CD14-positive monocyte (primary cell): ENCODE measurements around the gene SEC24C. TPM values are rescaled to one million over a fixed set of nuclear protein-coding genes. Genes with fewer than 3 reads are reported as not detected.

Experiments used
- DNase-seq, 3 donors: peaks; one replicate each; pipeline ENCODE4 v3.0.0-alpha.2; 2011 to 2022
- H2AFZ ChIP-seq: 2 replicates; pipeline ENCODE4 v1.6.0; 2012; ENCODE audit warnings: mild to moderate bottlenecking, low read depth, low read length, inconsistent platforms; ENCODE audit not compliant: insufficient read depth, poor library complexity, severe bottlenecking
- H3K27ac ChIP-seq, 2 donors: 1 replicate in 1 of 2; 2 replicates in 1 of 2; pipeline ENCODE4 v1.5.1; 2012 to 2013; ENCODE audit warnings: low read length in 2 of 2, control low read depth in 1 of 2, inconsistent platforms in 1 of 2, low read depth in 1 of 2, mild to moderate bottlenecking in 1 of 2
- H3K27me3 ChIP-seq, 2 donors: one replicate each; pipeline versions ENCODE4 v1.6.0 to v1.6.1; 2011 to 2013; ENCODE audit warnings: low read length in 2 of 2; ENCODE audit not compliant: control insufficient read depth in 2 of 2, insufficient read depth in 2 of 2
- H3K36me3 ChIP-seq, 2 donors: replicated peaks in 1 of 2; 1 replicate in 1 of 2; 2 replicates in 1 of 2; pipeline versions ENCODE4 v1.5.1 to v1.6.1; 2012 to 2013; ENCODE audit warnings: low read length in 2 of 2, control low read depth in 1 of 2, inconsistent platforms in 1 of 2, mild to moderate bottlenecking in 1 of 2; ENCODE audit not compliant: insufficient read depth in 2 of 2, control insufficient read depth in 1 of 2
- H3K4me1 ChIP-seq, 2 donors: 1 replicate in 1 of 2; 2 replicates in 1 of 2; pipeline versions ENCODE4 v1.5.1 to v1.6.1; 2012 to 2013; ENCODE audit warnings: low read length in 2 of 2, control low read depth in 1 of 2, inconsistent platforms in 1 of 2, mild to moderate bottlenecking in 1 of 2, moderate library complexity in 1 of 2; ENCODE audit not compliant: insufficient read depth in 2 of 2, control insufficient read depth in 1 of 2
- H3K4me2 ChIP-seq: replicated peaks from 2 replicates; pipeline ENCODE3; 2012; ENCODE audit warnings: low read length, moderate library complexity, mild to moderate bottlenecking; ENCODE audit not compliant: poor library complexity, severe bottlenecking; ENCODE audit errors: extremely low read depth
- H3K4me3 ChIP-seq, 3 experiments: fragments of 200-600 bp in 1 of 3; sonication (generic) in 1 of 3; replicated peaks in 1 of 3; 1 replicate in 2 of 3; 2 replicates in 1 of 3; pipeline ENCODE4 v1.5.1; 2011 to 2013; ENCODE audit warnings: low read length in 3 of 3, mild to moderate bottlenecking in 3 of 3, control low read depth in 2 of 3, low read depth in 2 of 3, inconsistent platforms in 1 of 3, moderate library complexity in 1 of 3
- H3K79me2 ChIP-seq: 2 replicates; pipeline ENCODE4 v1.6.0; 2012; ENCODE audit warnings: mild to moderate bottlenecking, control low read depth, inconsistent platforms, low read length, moderate library complexity; ENCODE audit not compliant: insufficient read depth
- H3K9ac ChIP-seq: 2 replicates; pipeline ENCODE4 v1.6.0; 2017; ENCODE audit warnings: low read length, mild to moderate bottlenecking; ENCODE audit not compliant: insufficient read depth, poor library complexity, severe bottlenecking
- H3K9me3 ChIP-seq, 2 donors: replicated peaks in 1 of 2; 1 replicate in 1 of 2; 2 replicates in 1 of 2; pipeline versions ENCODE4 v1.5.1 to v1.6.1; 2012 to 2013; ENCODE audit warnings: low read length in 2 of 2, control low read depth in 1 of 2; ENCODE audit not compliant: control insufficient read depth in 1 of 2, insufficient read depth in 1 of 2
- H4K20me1 ChIP-seq: 2 replicates; pipeline ENCODE4 v1.6.0; 2012; ENCODE audit warnings: mild to moderate bottlenecking, low read length, control low read depth, moderate library complexity; ENCODE audit not compliant: insufficient read depth
- H3K27ac Mint-ChIP-seq, 7 donors: one replicate each; pipeline ENCODE4 v1.8.0; 2020; ENCODE audit warnings: mild to moderate bottlenecking in 7 of 7, mixed read lengths in 7 of 7, moderate library complexity in 6 of 7, inconsistent platforms in 2 of 7
- H3K27me3 Mint-ChIP-seq, 3 donors: one replicate each; pipeline ENCODE4 v1.8.0; 2021 to 2022; ENCODE audit warnings: low read depth in 3 of 3, mild to moderate bottlenecking in 3 of 3, mixed read lengths in 3 of 3, moderate library complexity in 3 of 3, inconsistent platforms in 1 of 3
- H3K36me3 Mint-ChIP-seq, 2 donors: one replicate each; pipeline ENCODE4 v1.8.0; 2020; ENCODE audit warnings: mixed read lengths in 2 of 2, inconsistent platforms in 1 of 2, mild to moderate bottlenecking in 1 of 2
- H3K4me1 Mint-ChIP-seq: one replicate; pipeline ENCODE4 v1.8.0; 2020; ENCODE audit warnings: mild to moderate bottlenecking, mixed read lengths
- H3K4me3 Mint-ChIP-seq, 2 donors: one replicate each; pipeline ENCODE4 v1.8.0; 2020; ENCODE audit warnings: mild to moderate bottlenecking in 2 of 2, mixed read lengths in 2 of 2, moderate library complexity in 1 of 2
- H3K9me3 Mint-ChIP-seq, 7 donors: one replicate each; pipeline ENCODE4 v1.8.0; 2020 to 2022; ENCODE audit warnings: mixed read lengths in 7 of 7, mild to moderate bottlenecking in 6 of 7, moderate library complexity in 6 of 7, inconsistent platforms in 2 of 7
- CTCF ChIP-seq: fragments of 200-600 bp; IDR thresholded peaks from one replicate; pipeline ENCODE4 v1.8.0; 2022; ENCODE audit warnings: antibody characterized with exemption, mild to moderate bottlenecking
- WGBS: methylation state at CpG from one replicate; pipeline ENCODE4 v1.1.5; 2013; ENCODE audit warnings: missing lambda C conversion rate; ENCODE audit not compliant: insufficient coverage; 5-methylcytosine and 5-hydroxymethylcytosine counted together
- intact Hi-C, 2 donors: fragments of 100-400 bp; cut with micrococcal nuclease; formaldehyde crosslinking; loops; one replicate each; pipeline versions ENCODE4 v1.15.0 to v1.15.1; 2023
- polyA plus RNA-seq, 3 donors: library from polyadenylated mRNA; depleted of rRNA in 1 of 3; unstranded in 2 of 3; stranded (reverse) in 1 of 3; fragments of 300-500 nt in 2 of 3; fragments of >200 nt in 1 of 3; fragmentation: Illumina TruSeq in 2 of 3; gene quantifications; 1 replicate in 2 of 3; 2 replicates in 1 of 3; pipeline ENCODE4 v1.2.3, GENCODE V29; 2012 to 2021

Gene SEC24C
- polyA plus RNA-seq, 3 donors: 25.7 to 65.8 (median 44.8) TPM

DNA sequence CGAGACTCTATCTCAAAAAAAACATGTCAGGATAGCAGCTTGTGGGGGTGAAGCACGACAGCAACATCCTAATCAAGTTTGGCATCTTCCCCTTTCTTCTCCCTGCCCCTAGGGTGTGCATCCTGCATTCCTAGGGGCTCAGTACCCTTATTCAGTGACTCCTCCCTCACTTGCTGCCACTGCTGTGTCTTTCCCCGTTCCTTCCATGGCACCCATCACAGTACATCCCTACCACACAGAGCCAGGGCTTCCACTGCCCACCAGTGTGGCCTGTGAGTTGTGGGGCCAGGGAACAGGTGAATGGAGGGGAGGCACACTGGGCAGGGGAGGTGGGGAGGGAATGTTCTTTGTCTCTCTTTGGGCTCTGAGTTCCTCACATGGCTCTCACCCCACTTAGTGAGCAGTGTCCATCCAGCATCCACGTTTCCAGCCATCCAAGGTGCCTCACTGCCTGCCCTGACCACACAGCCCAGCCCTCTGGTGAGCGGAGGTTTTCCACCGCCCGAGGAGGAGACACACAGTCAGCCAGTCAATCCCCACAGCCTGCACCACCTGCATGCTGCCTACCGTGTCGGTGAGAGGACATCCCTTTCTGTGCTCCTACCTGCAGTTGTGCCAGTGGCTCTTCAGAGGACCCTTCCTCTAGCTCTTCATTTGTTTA, 55.9 kb downstream of the SEC24C start:
- H3K4me1 ChIP-seq: no peaks in the 10 kb centered on the region
- H3K9me3 ChIP-seq: no peaks in the 10 kb centered on the region
- intact Hi-C loops: no loop called here
- Mint-ChIP-seq H3K4me1 (peaks cover 10% of the 10 kb centered on the region), H3K4me3 (no peak overlapping the region), H3K36me3 (peaks cover 85 to 100% of the 10 kb centered on the region in 2 donors), H3K27me3 (no peaks in the 10 kb centered on the region), H3K27ac (peak overlapping the region in 2 of 7 donors; percentile 42 to 91), H3K9me3 (peaks cover 0 to 2% (median 0%) of the 10 kb centered on the region in 7 donors)
- H3K79me2 ChIP-seq: no peaks in the 10 kb centered on the region
- no peaks in the 10 kb centered on the region for H3K27me3 ChIP-seq
- H3K4me2 ChIP-seq: no peak overlapping the region
- no peak overlapping the region for H3K9ac ChIP-seq
- DNase-seq: no peak
- H3K36me3 ChIP-seq: peaks cover 91 to 100% of the 10 kb centered on the region in 2 donors
- H3K27ac ChIP-seq: no peak overlapping the region
- TF ChIP-seq CTCF: no peak
- H2AFZ ChIP-seq: no peak overlapping the region
- no peak overlapping the region for H3K4me3 ChIP-seq
- WGBS: 71% methylated on average over 3 of the region's 9 CpGs
- peaks cover 75% of the 10 kb centered on the region for H4K20me1 ChIP-seq

DNA sequence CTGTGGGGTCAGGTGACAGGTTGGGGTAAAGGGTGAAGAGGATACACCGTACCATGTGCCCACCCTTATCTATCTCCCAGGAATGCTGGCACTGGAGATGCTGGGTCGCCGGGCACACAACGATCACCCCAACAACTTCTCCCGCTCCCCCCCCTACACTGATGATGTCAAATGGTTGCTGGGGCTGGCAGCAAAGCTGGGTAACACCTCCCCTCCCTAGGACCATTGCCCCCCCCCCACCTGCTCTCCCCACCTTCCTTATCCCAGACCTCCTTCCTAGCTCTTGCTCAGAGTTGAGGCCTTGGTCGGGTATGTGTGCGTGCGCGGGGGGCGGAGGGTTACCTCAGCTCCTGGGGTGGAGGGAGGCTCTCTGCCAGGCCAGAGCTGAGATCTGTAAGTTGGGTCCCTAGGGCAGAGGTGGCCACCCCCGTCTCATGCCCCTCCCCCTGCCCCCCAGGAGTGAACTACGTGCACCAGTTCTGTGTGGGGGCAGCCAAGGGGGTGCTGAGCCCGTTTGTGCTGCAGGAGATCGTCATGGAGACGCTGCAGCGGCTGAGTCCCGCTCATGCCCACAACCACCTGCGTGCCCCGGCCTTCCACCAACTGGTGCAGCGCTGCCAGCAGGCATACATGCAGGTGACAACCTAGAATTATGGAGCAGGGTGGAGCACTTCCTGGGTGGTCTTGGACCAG, 56.5 kb downstream of the SEC24C start:
- Histone ChIP-seq H3K36me3 (peaks cover 92 to 100% of the 10 kb centered on the region in 2 donors), H3K4me2 (no peak overlapping the region), H3K27ac (no peak overlapping the region), H3K9me3 (no peaks in the 10 kb centered on the region), H3K4me3 (no peak overlapping the region), H4K20me1 (peaks cover 79% of the 10 kb centered on the region), H3K79me2 (no peaks in the 10 kb centered on the region), H3K27me3 (no peaks in the 10 kb centered on the region), H3K4me1 (no peaks in the 10 kb centered on the region), H2AFZ (no peak overlapping the region), H3K9ac (no peak overlapping the region)
- DNase-seq: no peak
- Mint-ChIP-seq H3K4me1 (peaks cover 10% of the 10 kb centered on the region), H3K27me3 (no peaks in the 10 kb centered on the region), H3K9me3 (peaks cover 0 to 2% (median 0%) of the 10 kb centered on the region in 7 donors), H3K4me3 (no peak overlapping the region), H3K36me3 (peaks cover 84 to 100% of the 10 kb centered on the region in 2 donors), H3K27ac (no peak overlapping the region)
- 95% methylated on average over 10 of the region's 20 CpGs for WGBS
- intact Hi-C loops: no loop called here
- TF ChIP-seq CTCF: no peak
